ENCODE results near the gene TLR5.

The TLR5 gene

DNA sequence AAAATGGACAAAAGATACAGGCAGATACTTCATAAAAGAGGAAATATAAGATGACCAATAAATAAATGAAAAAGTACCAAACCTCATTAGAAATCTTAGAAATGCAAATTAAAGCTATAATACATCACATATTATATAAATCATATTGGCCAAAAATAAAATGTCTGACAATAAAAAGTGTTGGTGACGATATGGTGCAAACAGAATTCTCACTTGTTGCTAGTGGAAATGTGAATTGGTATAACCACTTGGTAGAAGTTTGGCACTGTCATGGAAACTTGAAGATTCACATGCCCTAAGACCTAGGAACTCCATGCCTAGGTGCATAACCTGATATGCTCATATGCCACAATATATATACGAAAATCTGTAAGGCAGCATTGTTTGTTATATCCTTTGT is 4.4 kb upstream of the TLR5 start:
- TF ChIP-seq, protein P1, sequence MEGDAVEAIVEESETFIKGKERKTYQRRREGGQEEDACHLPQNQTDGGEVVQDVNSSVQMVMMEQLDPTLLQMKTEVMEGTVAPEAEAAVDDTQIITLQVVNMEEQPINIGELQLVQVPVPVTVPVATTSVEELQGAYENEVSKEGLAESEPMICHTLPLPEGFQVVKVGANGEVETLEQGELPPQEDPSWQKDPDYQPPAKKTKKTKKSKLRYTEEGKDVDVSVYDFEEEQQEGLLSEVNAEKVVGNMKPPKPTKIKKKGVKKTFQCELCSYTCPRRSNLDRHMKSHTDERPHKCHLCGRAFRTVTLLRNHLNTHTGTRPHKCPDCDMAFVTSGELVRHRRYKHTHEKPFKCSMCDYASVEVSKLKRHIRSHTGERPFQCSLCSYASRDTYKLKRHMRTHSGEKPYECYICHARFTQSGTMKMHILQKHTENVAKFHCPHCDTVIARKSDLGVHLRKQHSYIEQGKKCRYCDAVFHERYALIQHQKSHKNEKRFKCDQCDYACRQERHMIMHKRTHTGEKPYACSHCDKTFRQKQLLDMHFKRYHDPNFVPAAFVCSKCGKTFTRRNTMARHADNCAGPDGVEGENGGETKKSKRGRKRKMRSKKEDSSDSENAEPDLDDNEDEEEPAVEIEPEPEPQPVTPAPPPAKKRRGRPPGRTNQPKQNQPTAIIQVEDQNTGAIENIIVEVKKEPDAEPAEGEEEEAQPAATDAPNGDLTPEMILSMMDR (conservative IDR thresholded peaks at IDR 0.05) = no peak
- H3K27ac ChIP-seq = no peak overlapping the region

GRCh38 chr1:223146745-223147144 is 3.7 kb upstream of the TLR5 start:
- H3K27ac ChIP-seq = no peak overlapping the region
- TF ChIP-seq, protein P1 (conservative IDR thresholded peaks at IDR 0.05) = no peak

GRCh38 chr1:223144914-223145313 is 1.9 kb upstream of the TLR5 start:
- no peak overlapping the region for H3K27ac ChIP-seq
- TF ChIP-seq, protein P1 (conservative IDR thresholded peaks at IDR 0.05) = no peak

DNA sequence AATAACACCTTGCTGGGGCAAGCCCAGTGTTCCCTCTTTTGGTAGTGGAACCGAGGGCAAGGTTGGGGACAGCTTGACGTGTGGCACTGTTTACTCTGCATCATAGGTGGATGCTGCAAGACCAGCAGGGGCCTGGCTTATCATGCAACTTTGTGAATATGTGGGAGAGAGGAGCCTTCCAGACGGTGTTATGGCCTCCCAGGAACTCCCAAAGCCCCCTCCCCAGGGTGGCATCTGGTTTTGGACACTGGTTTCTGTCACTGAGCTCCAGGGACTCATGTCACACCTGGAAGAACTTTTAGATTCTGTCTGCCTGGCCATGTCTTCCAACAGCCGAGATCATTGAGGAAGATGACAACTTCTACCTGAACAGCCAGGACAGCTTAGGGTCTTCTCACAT is 1.4 kb upstream of the TLR5 start:
- H3K27ac ChIP-seq = no peak overlapping the region
- TF ChIP-seq, protein P1 (conservative IDR thresholded peaks at IDR 0.05) = no peak

DNA sequence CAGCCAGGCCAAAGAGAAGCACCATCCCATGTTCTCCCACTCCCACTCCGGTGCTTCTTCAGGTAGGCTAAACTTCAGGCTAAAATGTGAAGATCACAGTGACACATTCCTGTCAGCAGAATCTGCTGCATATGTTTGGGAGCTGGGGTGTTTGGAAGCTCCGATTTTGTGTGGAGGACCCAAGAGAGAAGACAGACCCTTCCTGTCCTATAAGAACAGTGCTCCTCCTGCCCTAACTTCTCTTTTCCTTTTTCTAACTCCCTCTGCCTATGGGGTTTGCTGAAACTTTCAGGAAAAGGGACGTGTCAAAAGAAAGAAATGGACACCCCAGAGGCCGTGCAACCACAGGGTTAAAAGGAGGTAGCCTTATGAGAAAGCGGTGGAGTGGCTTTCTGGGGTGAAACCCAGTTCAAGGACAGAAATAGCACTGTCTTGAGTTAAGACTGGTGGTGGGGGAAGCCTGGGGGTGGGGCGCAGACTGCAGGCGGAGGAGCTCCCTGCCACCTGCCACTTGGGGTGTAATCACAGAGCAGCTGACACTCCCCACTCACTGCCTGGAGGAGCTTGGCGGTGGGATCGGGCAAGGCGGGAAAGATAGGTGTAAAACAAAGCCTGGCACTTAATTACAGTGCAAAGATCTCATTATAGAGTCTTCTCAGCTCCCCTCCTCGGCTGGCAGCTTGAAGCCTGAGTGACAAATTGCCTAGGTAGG is 645 bp upstream of the TLR5 start:
- peak overlapping the region; percentile 58; the same call in 1 of the 2 replicates for H3K27ac ChIP-seq
- TF ChIP-seq, protein P1 (conservative IDR thresholded peaks at IDR 0.05) = no peak

- H3K27ac ChIP-seq = peak overlapping the region; percentile 58; the same call in 1 of the 2 replicates
- TF ChIP-seq, protein P1 (conservative IDR thresholded peaks at IDR 0.05) = no peak
Measured at GRCh38 chr1:223142269-223142668, 779 bp downstream of the TLR5 start.

GRCh38 chr1:223140611-223141405 is 2.2 kb downstream of the TLR5 start:
- no peak overlapping the region for H3K27ac ChIP-seq
- TF ChIP-seq, protein P1 (conservative IDR thresholded peaks at IDR 0.05) = no peak
